GM18520 (cell line): ENCODE results near the gene SYNC.
"Not testable (repeated sequence)": the region's sequence is repeated elsewhere in the genome, so short reads cannot be mapped to it uniquely, and the experiment has no call there.

Experiments
- ATAC-seq: cut with Tn5 transposase; IDR thresholded peaks from one replicate; pipeline ENCODE4 v1.9.1; 2021; ENCODE audit not compliant: unreplicated experiment

Gene SYNC

GRCh38 chr1:32724678-32725614 lies 22.4 kb upstream of the SYNC start:
- ATAC-seq = no peak

- ATAC-seq = no peak
Observed at GRCh38 chr1:32719681-32720275, 17.2 kb upstream of the SYNC start.

GRCh38 chr1:32718527-32718926 lies 16.0 kb upstream of the SYNC start:
- no peak for ATAC-seq

GRCh38 chr1:32718036-32718435 lies 15.5 kb upstream of the SYNC start:
- ATAC-seq = no peak

GRCh38 chr1:32717503-32717902 lies 14.9 kb upstream of the SYNC start:
- ATAC-seq = no peak

GRCh38 chr1:32716312-32717148 lies 14.0 kb upstream of the SYNC start:
- no peak for ATAC-seq

- no peak for ATAC-seq
Observed at GRCh38 chr1:32715901-32716311, 13.3 kb upstream of the SYNC start.

- no peak for ATAC-seq
Observed at GRCh38 chr1:32714277-32714676, 11.7 kb upstream of the SYNC start.

GRCh38 chr1:32713081-32713480 lies 10.5 kb upstream of the SYNC start:
- no peak for ATAC-seq

GRCh38 chr1:32711221-32711620 lies 8.7 kb upstream of the SYNC start:
- not testable (repeated sequence) for ATAC-seq

- no peak for ATAC-seq
Observed at GRCh38 chr1:32709476-32709875, 6.9 kb upstream of the SYNC start.

- no peak for ATAC-seq
Observed at GRCh38 chr1:32709075-32709474, 6.5 kb upstream of the SYNC start.

- no peak for ATAC-seq
Observed at GRCh38 chr1:32706491-32706890, 3.9 kb upstream of the SYNC start.

- ATAC-seq = no peak
Observed at GRCh38 chr1:32705516-32705915, 2.9 kb upstream of the SYNC start.

- no peak for ATAC-seq
Observed at GRCh38 chr1:32703479-32704291, 1.1 kb upstream of the SYNC start.

- no peak for ATAC-seq
Observed at GRCh38 chr1:32701951-32702598, 495 bp downstream of the SYNC start.

GRCh38 chr1:32701421-32701911 lies 1.1 kb downstream of the SYNC start:
- no peak for ATAC-seq

- ATAC-seq = not testable (repeated sequence)
Observed at GRCh38 chr1:32696996-32697395, 5.6 kb downstream of the SYNC start.

- no peak for ATAC-seq
Observed at GRCh38 chr1:32696041-32696440, 6.5 kb downstream of the SYNC start.
